Measurements from ENCODE around the gene XIAP.
"Not testable (repeated sequence)": the region's sequence is repeated elsewhere in the genome, so short reads cannot be mapped to it uniquely, and the experiment has no call there.

XIAP gene

DNA sequence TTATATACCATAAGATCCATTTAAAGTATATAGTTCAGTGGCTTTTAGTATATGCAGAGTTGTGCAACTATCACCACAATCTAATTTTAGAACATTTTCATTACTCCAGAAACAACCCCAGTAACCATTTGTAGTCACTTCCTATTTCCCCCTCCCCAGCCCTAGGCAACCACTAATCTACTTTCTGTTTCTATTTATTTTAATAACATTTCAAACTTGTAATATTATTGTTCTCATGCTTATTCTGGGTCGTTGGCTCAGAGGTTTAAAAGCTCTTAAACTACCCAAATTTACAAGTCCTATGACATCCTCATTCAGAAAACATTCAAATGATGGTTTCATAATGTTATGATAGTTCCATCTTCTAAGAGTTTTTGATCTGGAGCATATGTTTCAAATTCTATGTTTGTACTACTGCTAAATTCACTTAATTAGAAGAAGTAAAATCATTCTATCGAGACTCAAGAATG lies 18.4 kb downstream of the XIAP start:
- no peak for DNase-seq

DNA sequence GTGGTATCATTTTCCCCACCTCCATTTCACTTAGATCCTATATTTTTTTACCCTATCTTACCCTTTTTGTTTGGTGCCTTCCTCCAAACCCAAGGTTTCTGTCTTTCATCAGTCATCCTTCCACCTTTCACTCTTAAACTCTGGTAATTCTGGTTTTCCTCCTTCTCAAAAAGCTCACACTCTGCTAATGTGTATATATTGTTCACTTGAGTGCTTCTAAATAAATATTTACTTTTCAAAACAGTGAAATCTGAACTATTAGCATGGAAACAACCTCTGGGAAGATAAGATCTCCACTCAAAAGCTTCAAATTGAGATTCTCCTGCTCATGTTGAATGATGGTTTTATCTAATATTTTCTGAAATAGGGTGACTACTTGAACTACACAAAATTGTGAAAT lies 21.5 kb downstream of the XIAP start:
- no peak for DNase-seq

DNA sequence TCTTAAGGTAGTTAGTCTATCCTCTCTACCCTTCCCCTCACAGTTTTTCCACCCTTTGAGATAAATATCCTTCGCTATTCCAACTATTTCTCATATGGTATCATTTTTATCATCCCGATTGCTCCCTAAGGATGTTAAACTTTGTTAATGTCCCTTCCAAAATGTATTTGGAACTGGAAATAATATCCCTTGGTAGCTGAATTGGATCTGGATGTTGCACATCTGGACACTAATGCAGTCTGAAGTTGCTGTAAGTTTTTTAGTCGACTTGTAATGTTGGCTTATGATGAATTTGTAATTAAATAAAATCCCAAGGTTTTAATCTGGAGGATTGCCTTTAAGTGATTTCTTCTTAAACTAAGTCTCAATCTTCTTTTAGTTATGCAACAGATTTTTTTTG lies 22.5 kb downstream of the XIAP start:
- DNase-seq: no peak

DNA sequence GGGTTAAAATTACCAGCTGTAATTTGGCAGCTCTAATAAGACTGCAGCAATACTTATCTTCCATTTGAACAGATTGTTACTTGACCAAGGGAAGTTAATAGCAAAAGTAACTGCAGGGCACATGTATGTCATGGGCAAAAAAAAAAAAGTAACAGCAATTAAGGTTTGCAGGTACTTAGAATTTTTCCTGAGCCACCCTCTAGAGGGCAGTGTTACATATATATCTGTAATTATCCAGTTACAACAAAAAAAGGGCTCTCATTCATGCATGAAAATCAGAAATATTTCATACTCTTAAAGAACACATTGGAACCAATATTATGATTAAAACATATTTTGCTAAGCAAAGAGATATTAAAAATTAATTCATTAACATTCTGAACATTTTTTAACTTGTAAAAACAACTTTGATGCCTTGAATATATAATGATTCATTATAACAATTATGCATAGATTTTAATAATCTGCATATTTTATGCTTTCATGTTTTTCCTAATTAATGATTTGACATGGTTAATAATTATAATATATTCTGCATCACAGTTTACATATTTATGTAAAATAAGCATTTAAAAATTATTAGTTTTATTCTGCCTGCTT lies 25.1 kb downstream of the XIAP start:
- peak; percentile 73 for DNase-seq

DNA sequence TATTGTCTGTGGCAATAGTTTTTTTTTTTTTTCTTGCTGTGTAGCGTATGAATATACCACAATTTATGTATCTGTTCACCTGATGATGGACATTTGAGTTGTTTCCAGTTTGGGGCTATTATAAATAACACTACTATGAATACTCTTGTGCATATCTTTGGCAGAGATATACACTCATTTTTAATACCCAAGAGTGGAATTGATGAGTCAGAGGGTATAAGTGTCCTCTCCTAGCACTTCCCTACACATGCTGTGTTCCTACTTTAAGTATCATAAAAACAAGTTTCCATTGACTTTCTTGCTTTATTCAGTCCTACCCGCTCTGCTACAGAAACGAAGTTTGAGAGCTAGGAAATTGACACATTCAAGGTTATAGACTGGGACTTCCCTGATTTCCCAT lies 39.8 kb downstream of the XIAP start:
- DNase-seq: no peak

DNA sequence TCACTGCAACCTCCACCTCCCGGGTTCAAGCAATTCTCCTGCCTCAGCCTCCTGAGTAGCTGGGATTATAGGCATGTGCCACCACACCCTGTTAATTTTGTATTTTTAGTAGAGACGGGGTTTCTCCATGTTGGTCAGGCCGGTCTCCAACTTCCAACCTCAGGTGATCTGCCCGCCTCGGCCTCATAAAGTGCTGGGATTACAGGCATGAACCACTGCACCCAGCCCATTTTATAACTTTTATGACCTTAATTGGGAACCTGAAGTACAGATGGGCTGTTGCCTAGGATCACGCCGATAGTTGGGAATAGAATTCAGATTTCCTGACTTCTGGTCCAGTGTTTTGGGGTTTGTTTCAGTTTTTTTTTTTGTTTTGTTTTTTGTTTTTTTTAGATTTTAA lies 43.4 kb downstream of the XIAP start:
- DNase-seq: not testable (repeated sequence)

DNA sequence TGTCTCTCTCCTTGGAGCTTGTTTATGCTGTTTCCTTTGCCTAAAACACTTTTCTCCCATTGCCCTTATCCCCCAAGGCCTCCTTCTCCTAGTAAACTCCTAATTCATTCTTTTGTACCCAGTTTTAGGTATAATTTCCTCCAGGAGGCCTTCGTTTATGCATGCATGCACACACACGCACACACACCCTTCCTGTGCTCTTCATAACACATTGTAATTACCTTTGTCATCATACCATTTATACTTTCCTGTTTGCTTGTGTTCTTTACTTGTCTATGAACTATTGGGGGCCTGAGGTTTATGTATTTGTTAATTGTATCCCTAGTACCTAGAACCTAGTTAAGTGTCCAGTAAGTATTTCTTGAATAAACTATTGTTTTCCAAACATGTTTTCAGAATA lies 45.5 kb downstream of the XIAP start:
- no peak for DNase-seq

DNA sequence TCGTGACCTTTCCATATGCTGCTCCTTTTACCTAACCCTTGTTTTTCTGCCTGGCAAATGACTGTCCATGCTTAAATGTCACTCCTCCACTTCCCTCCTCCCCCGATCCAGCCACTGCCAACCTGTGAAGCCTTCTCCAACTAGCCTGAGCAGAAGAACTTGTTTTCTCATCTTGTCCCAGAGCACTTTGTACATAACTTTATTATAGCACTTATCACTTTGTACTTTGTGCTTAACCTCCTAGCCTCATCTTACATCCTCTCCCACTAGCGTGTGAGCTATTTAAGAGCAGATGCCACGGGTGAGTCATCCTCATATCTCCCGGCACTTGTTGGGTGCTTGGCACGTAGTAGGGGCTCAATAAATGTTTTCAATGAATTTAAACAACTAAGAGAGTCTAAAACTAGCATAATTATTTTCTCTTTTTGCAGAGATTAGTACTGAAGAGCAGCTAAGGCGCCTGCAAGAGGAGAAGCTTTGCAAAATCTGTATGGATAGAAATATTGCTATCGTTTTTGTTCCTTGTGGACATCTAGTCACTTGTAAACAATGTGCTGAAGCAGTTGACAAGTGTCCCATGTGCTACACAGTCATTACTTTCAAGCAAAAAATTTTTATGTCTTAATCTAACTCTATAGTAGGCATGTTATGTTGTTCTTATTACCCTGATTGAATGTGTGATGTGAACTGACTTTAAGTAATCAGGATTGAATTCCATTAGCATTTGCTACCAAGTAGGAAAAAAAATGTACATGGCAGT lies 46.9 kb downstream of the XIAP start:
- DNase-seq: no peak

DNA sequence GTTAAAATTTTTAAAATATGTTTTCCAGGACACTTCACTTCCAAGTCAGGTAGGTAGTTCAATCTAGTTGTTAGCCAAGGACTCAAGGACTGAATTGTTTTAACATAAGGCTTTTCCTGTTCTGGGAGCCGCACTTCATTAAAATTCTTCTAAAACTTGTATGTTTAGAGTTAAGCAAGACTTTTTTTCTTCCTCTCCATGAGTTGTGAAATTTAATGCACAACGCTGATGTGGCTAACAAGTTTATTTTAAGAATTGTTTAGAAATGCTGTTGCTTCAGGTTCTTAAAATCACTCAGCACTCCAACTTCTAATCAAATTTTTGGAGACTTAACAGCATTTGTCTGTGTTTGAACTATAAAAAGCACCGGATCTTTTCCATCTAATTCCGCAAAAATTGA lies 49.7 kb downstream of the XIAP start:
- DNase-seq: no peak

DNA sequence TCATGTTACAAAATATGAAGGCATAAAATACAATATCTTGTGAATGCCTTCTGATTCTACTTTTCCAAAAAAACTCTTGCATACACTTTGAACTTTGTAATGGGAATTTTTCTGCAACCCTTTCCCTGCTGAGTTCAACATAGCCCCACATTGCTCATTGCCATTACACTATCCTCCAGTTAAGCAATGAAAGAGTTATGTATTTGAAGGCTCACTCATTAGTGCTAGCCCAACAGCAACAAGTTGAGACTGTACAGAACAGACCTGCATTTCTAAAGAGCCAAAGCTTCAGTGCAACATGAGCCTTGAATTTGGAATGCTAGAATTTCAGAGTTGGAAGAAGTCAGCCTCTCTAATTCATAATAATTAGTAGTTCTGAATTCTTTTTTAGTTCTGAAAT lies 57.2 kb downstream of the XIAP start:
- DNase-seq: no peak

DNA sequence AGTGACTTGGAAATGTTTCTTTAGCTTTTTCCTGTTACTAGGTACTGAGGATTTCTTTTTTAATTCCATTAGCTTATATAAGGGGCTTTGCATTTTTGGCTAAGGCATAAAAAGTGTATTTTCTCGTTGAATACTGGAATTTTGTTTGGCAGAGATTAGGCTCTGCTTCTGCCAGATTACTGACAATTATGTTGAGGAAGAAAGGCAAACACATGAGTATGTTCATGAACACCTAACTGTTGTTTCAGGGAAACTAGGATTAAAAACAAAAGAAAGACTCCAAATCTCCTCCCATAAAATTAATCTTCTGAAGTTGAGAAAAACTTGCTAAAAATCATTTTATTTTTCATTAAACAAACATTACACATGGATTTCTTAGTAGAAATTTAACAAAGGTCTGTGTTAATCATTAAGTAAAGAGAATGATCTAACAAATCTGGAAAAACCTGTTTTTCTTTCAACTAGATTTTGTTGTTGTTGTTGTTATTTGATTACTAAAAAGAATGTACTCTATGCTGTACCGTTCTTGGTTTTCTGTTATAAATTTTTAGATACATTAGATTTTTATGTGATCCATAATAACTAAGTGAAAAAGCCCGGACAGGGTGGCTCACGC lies 58.4 kb downstream of the XIAP start:
- no peak for DNase-seq

DNA sequence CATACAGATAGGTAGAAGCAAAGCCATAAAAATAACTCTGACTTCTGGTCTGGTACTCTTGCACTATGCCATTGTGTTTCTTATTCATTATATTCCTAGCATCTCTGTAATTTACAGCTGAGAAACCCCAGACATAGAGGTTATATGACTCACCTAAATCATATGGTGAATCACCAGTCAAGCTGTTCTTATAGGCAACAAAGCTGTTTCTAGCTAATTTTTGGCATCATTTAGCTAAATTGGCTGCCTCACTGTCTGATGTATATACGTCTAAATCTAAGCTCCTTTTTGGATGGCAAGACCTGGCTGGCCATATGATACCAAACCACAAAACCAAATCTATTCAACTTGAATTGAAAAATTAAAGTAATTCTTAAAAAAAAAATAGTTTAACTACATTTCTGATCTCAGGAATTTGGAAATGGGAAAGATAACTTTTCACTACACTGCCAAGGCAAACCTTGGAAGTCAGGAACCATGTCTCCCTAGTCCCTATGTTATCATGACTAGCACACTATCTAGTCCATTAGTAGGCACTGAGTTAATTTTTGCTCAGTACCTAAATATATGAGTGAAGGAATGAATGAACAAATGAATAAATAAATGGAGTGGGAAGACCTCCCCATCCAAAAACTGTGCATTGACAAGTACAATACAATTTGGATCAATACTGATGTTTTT lies 60.4 kb downstream of the XIAP start:
- peak; percentile 90 for DNase-seq

DNA sequence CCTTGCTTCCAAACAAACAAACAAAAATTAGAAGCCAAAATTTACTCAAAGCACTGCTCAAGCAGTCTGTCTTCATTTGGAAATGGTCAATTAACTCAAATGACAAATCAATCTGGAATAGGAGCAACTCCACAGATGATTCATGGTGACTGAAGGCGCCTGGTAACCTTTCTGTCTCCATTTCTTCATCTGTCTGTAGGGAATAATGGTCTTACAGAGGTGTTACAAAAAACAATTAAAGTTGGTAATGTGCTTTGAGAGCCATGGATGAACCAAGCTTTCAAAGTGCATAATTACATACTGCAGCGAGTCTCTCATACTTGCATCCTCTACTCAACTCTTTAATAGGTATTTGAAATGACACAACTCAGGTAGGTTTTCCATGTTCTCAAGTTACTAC lies 63.4 kb downstream of the XIAP start:
- no peak for DNase-seq

DNA sequence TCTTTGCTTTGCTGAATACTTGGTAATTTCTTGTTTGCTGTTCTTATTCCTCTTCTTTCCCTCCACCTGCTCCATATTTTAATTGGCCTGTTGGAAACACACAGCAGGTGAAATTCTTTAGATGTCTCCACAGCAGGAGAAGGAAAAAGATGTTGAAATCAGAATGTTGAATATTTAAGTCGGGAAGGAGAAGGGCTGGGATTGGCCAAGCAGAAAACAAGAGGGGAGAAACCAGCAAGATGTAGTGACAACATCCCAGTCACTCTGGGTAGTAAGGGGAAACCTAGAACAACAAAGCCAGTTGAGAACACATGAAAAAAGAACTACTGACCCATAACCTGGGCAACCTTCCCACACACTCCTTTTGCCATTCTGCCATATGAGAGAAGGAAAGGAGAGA lies 64.3 kb downstream of the XIAP start:
- no peak for DNase-seq

DNA sequence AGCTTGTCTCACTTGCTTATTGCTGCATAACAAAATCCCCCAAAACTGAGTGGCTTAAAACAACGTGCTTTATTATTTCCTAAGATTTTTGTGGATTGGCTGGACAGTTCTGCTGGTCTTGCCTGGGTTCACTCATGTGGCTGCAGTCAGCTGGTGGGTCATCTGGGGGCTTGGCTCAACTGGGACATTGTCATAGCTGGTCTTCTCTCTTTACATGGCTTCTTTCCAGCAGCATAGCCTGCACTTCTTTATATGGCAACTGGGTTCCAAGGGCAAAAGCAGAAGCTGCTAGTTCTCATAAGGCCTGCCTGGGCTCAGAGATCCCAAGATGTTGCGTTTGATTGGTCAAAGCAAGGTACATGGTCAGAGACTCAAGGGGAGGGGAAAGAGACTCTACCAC lies 68.0 kb downstream of the XIAP start:
- DNase-seq: no peak

DNA sequence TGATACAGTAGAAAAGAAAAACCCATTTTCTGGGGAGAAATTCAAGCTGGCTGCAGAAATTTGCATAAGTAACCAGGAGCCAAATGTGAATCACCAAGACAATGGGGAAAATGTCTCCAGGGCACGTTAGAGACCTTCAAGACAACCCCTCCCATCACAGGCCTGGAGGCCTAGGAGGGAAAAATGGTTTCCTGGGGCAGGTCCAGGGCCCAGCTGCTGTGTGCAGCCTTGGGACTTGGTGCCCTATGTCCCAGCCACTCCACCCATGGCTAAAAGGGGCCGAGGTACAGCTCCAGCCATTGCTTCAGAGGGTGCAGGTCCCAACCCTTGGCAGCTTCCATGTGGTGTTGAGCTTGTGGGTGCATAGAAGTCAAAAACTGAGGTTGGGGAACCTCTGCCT lies 72.2 kb downstream of the XIAP start:
- not testable (repeated sequence) for DNase-seq

DNA sequence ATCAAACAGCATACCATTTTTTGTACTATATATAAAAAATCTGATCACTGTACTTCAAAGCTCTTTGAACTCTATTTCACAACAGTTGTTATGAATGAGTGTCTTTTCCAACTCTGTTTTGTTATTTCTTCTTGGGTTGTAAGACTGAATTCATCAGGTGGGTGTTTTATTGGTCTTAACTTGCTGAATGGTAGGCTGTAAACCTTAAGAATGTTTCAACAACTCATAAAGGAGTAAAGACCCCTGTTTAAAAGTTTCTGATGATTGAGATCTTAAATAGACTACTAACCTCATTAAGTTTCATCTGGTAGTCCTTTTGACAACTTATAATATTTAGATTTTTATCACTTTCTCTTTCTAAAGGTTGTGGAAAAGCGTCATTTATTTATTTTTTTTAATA lies 83.2 kb downstream of the XIAP start:
- no peak for DNase-seq

DNA sequence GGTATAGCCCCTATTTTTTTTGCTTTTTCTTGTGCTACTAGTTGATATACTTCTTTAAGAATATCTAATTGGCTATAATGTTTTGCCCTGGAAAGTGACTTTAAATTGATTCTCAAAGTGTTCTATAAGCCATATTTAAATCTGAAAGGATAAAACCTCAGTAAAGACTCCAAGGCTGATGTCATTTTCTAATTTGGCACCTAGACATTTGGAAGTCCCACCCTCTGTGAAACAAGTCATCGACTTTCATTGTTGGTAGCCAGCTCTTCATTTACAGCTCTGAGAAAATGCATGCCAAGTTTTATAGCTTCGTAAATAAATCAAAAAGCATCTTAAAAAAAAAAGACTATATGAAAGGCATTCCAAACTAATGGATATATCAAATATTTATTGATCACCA lies 83.6 kb downstream of the XIAP start:
- no peak for DNase-seq

DNA sequence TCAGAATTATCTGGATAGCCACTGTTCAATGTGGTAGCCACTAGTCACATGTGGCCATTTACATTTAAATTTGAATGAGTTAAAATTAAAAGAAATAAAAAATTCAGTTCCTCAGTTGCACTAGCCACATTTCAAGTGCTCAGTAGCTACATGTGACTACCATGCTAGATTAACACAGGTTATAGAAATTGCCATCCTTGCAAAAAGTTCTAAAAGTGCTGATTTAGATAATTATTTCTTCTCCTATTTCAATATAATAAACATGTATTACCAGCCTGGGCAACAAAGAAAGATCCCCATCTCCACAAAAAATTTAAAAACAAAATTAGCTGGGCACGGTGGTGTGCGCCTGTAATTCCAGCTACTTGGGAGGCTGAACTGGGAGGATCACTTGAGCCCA lies 90.0 kb downstream of the XIAP start:
- no peak for DNase-seq

DNA sequence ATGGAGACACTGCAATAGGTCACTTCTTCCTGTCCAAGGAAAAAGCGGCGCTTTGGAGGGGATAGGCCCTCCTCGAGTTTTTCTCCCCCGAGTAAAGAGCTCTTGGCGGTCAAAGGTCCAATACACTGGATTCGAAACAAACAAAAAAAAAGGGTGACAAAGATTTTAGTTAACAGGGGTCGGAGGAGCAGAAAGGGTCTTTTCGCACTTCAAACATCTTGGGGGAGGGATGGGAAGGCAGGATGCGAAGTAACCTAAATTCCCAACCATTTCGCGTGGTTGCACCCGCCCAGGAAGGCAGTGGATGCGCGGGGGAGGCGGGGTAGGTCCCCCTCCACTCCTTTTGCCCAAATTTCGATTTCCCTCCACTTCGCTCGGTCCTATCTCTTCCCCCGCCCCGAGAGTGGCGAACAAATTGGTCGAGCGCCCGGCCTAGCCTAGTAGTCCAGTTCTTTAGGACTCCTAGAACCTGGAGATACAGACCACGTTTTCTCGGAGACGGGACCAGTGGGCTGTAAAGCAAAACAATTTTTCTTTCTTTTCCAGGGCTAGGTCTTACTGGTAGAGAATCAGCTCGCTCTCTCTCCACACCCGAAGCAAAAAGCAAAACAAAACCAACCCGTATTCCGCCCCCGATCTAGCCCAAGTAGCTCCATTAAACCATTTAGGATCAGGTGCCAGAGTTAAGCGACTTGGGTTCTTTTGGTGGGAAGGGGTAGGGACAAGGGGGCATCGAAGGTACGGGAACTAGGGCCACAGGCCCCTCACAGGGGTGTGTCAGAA lies 99.6 kb downstream of the XIAP start:
- DNase-seq: no peak

DNA sequence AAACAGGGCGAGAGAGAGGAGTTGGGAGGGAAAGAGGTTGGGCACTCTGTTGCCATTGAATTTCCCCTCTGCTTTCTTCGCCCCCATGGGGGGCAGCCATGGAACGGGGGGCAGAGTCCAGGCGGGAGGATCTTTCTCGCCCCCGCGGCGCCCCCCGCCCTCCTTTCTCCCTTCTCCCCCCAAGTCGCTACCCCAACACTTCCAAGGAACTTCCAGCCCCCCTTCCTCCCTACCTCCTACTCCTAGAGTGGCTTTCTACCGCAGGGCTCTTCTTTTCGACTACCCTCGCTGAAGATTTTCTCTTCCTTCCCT lies 101.1 kb downstream of the XIAP start:
- no peak for DNase-seq

DNA sequence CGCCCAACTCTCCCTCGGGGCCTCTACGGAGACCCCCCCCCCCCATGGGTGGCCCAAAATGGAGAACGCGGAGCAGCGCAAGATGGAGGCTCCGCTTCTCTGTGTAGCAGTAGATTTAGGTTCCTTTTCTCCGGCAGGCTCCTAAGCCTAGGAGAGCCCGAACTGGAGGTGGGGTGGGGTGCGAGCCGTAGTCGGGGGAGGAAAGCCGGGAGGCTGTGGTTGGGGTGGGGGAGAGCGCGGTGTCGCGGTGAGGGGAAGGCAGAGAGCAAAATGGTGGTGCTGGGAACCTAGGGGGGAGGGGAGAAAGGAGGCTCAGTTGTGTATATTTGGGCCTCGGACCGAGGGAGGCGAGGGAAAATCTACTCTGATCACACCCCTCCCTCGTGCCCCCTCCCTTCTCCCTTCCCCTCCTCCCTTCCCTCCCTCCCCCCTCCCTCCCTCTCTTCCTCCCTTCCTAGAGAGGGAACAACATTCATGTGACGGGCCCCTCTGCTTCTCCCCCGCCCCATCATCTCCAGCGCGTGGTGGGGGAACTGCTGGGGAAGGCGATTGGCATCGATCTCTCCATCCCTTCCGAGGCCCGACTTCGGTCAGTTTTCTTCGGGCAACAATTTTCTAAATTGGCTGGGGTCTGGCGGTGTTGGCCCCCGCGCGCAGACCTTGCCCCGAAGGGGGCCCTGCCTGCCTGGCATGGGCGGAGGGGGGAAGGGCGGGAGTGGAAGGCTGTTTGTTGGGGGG lies 101.6 kb downstream of the XIAP start, which contains the start of gene STAG2:
Gene STAG2, plus strand, starts transcription at position 439 of the 738 bp plus-strand sequence. CDS start 60,922 bp downstream, outside the sequence.
- peak; percentile 92 for DNase-seq
